ENCODE data around the gene MBLAC1. TPM values are rescaled to one million over a fixed set of nuclear protein-coding genes. Genes with fewer than 3 reads are reported as not detected.

Gene MBLAC1
- total and polyA plus RNA-seq, 9 of the 15 experiments (the other 6 are each of a cell fraction or from before 2014, with no cell fraction given), result 0.03 to 3.1 (median 0.52) TPM

DNA sequence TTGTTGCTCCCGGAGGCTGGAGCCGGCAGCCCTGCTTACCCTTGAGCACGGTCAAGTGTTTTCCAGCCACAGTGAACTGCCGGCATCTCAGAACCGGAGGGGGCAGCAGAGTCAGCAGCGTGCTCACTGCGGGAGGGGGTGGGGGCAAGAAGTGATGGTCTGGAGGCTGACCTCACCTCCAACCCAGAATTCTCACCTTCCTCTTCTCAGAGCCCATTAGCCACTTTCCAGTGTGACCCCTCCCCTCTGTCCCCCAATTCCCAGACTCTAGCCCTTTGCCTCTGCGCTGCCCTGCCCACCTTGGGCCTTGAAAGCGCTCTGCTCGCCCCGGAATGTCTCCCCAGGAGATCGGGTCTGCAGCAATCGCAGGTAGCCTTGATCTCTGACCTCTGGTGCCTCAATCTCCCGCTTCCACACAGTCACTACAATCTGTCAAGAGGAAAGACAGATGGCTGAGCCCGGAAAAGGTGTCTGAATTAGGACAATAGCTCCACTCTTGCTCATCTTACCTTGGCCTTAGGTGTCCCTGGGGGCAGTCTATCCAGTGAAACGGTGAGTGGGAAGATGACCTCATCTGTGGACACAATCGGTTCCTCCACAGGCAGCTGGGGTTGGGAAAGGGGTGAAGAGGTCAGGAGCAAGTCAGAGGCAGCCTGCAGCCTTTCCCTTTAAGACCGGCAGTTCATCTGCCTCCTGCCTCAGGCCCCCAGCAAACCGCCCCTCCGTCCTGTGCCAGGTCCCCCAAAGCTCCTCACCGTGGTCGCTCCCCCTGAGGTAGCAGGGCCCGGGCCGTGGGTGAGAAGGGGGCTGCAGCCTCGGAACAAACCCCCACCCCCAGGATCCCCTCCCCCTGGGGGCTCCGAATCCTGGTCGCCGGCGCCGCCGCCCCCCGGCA lies 30.8 kb downstream of the MBLAC1 start (continued):
- TF ChIP-seq TEAD2 (tag; IDR thresholded peaks at IDR 0.05) (no peak), E2F8 (IDR thresholded peaks at IDR 0.05; ENCODE audit: low read depth, partially characterized antibody) (peak; percentile 12), CHD1 (IDR thresholded peaks at IDR 0.05; ENCODE audit: low read length) (no peak), SMC3 (conservative IDR thresholded peaks at IDR 0.05; ENCODE audit: insufficient read depth, low read depth, low read length) (no peak), CTBP1 (IDR thresholded peaks at IDR 0.05; ENCODE audit: borderline replicate concordance) (peak; percentile 81), CHCHD3 (CRISPR knock-in tag; IDR thresholded peaks at IDR 0.05) (no peak), CHD4 (IDR thresholded peaks at IDR 0.05; ENCODE audit: insufficient read depth, insufficient replicate concordance, low read depth, low read length, poor library complexity, severe bottlenecking) (no peak), DMBX1 (CRISPR knock-in tag; IDR thresholded peaks at IDR 0.05; ENCODE audit: borderline replicate concordance) (peak; percentile 9; the same call in 1 of the 2 replicates), FOS (IDR thresholded peaks at IDR 0.05; ENCODE audit: extremely low read depth, insufficient read length) (no peak), NFXL1 (CRISPR knock-in tag; IDR thresholded peaks at IDR 0.05) (no peak), ERF (CRISPR knock-in tag; IDR thresholded peaks at IDR 0.05) (no peak), ATF7 (IDR thresholded peaks at IDR 0.05) (peak; percentile 96), CREBBP (IDR thresholded peaks at IDR 0.05; ENCODE audit: low read depth, low read length) (no peak), SETDB1 (IDR thresholded peaks at IDR 0.05; ENCODE audit: low read length) (no peak), ZNF561 (CRISPR knock-in tag; conservative IDR thresholded peaks at IDR 0.05) (no peak), NCOR1 (IDR thresholded peaks at IDR 0.05) (peak; percentile 27; the same call in 1 of the 2 replicates), ZNF354B (CRISPR knock-in tag; IDR thresholded peaks at IDR 0.05) (no peak)
- TF ChIP-seq, protein P1, sequence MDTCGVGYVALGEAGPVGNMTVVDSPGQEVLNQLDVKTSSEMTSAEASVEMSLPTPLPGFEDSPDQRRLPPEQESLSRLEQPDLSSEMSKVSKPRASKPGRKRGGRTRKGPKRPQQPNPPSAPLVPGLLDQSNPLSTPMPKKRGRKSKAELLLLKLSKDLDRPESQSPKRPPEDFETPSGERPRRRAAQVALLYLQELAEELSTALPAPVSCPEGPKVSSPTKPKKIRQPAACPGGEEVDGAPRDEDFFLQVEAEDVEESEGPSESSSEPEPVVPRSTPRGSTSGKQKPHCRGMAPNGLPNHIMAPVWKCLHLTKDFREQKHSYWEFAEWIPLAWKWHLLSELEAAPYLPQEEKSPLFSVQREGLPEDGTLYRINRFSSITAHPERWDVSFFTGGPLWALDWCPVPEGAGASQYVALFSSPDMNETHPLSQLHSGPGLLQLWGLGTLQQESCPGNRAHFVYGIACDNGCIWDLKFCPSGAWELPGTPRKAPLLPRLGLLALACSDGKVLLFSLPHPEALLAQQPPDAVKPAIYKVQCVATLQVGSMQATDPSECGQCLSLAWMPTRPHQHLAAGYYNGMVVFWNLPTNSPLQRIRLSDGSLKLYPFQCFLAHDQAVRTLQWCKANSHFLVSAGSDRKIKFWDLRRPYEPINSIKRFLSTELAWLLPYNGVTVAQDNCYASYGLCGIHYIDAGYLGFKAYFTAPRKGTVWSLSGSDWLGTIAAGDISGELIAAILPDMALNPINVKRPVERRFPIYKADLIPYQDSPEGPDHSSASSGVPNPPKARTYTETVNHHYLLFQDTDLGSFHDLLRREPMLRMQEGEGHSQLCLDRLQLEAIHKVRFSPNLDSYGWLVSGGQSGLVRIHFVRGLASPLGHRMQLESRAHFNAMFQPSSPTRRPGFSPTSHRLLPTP (IDR thresholded peaks at IDR 0.05; ENCODE audit: borderline replicate concordance, extremely low read depth, insufficient read length), result no peak
- TF ChIP-seq, protein P2, sequence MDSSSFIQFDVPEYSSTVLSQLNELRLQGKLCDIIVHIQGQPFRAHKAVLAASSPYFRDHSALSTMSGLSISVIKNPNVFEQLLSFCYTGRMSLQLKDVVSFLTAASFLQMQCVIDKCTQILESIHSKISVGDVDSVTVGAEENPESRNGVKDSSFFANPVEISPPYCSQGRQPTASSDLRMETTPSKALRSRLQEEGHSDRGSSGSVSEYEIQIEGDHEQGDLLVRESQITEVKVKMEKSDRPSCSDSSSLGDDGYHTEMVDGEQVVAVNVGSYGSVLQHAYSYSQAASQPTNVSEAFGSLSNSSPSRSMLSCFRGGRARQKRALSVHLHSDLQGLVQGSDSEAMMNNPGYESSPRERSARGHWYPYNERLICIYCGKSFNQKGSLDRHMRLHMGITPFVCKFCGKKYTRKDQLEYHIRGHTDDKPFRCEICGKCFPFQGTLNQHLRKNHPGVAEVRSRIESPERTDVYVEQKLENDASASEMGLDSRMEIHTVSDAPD (CRISPR knock-in tag; IDR thresholded peaks at IDR 0.05), result no peak
- TF ChIP-seq, protein P3, sequence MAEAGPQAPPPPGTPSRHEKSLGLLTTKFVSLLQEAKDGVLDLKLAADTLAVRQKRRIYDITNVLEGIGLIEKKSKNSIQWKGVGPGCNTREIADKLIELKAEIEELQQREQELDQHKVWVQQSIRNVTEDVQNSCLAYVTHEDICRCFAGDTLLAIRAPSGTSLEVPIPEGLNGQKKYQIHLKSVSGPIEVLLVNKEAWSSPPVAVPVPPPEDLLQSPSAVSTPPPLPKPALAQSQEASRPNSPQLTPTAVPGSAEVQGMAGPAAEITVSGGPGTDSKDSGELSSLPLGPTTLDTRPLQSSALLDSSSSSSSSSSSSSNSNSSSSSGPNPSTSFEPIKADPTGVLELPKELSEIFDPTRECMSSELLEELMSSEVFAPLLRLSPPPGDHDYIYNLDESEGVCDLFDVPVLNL (CRISPR knock-in tag; IDR thresholded peaks at IDR 0.05; ENCODE audit: low read depth), result no peak
